G401.6 (cell line): ENCODE measurements around the gene FAR2.

Experiments used
- FAIRE-seq: peaks from 2 replicates; lab custom pipeline; 2012; peaks lifted over from hg19 to GRCh38; lab: Jason Lieb, UNC

FAR2 gene

GRCh38 chr12:29204521-29204920, 55.4 kb downstream of the FAR2 start:
- no peak for FAIRE-seq

- no peak for FAIRE-seq
Observed at GRCh38 chr12:29207120-29207519, 58.0 kb downstream of the FAR2 start.

DNA sequence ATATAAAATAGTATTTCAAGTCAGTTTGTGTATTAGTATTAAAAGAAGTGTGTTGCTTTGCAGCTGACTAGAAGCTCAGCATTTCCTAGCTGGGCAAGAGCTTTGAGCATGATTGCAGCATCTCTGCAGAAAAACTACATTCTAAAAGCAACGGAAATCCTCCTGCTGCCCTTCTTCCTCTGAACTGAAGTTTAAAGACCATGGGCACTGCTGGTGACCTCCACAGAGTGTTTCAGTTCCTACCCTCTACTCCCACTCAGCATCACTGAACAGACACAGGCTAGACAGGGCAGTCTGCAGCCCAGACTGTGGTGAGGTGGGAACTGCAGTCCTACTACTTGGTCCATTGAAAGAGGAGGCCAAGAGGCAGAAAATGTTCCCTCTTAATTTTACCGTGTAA, 59.0 kb downstream of the FAR2 start:
- FAIRE-seq: no peak

DNA sequence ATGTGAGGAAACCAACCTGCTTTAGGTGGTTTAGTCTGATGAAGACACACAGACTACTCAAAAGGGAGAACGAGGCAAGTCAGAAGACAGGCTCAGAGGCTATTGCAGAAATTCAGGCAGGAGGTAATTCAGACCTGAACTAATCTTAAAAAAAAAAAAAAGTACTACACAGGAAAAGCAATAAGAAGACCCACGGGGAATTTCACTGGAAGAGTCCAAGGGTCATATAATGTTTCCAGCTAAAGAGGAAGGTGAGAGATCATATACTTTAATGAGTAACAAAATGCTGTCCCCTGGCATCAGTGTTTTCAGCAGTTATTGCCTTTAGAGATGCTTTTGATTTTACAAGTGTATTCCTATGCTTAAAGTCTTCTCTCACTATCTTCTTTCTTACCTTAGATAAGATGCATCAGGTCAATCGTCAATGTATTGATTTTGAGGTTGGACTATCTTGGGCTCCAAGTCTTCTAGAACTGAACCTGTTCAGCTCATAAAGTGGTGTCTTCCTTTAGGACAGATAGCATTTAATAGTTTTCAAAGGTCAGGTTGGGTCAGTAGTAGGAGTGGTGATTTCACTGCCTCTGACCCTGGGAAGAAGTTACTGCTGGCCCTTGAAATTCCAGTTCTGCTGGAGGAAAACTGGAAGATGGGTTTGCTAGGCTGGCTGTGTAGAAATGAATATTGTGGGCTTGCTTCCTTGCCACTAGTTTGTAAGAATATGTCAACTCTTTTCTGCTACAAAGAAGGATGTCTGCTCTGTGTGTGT, 60.0 kb downstream of the FAR2 start:
- no peak for FAIRE-seq

DNA sequence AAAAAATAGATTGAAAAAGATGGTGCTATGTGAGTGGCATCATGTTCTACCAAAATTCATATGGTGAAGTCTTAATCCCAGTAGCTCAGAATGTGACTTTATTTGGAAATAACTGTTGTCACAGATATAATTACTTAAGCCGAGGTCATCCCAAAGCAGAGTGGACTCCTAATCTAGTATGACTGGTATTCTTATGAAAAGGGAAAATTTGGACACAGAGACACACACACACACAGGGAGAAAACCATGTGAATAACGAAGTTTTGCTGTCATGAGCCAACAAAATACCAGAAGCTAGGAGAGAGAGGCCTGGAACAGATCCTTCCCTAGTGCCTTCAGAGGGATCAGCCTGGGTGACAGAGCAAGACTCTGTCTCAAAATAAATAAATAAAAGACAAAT, 62.6 kb downstream of the FAR2 start:
- no peak for FAIRE-seq

DNA sequence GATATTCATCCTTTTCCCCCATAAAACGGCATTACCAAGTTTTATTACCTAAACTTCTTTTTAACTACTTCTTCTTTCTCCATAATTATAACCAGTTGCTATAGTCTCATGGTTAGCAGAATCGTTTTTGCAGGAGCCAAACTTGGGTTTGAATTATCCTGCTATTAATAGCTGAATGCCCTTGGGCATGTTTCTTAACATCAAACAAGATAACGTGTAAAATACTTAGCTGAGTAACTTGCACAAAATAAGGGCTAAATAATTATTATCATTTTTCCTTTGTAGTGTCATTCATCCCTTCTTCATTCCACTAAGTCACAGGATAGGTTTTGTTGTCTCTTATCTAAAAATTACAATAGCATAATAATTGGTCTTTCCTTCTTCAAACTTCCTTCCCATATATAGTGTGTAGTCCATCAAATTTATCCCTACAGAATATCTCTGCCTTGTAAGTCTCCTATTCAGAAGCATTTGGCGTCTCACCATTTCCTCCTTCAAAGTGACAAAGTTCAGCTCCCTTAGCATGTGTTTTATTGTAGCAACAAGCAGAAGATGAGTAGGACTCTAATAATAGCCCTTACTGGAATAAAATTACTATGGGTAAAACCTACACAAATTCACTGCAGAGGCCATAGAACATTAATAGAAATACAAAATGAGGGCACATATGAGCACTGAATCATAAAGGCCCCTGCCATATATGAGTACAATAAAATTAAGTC, 63.8 kb downstream of the FAR2 start:
- FAIRE-seq: no peak

DNA sequence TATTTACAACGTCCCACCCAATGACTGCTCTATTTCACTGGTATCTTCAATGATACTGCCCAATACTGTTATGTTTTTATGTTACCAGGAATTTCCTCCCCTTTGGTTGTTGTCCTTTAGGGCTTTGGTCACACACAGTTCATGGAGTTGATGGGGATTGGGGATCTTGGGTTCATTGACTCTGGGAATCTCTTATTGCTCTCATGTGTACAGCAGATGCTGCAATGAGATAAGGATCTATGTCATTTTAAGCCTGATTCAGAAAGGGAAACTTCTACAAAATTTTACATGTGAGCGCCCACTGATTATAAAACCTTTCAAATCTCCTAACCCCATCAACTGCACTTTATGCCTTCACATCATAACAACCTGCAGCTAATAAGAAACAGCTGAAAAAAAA, 67.2 kb downstream of the FAR2 start:
- FAIRE-seq: no peak

DNA sequence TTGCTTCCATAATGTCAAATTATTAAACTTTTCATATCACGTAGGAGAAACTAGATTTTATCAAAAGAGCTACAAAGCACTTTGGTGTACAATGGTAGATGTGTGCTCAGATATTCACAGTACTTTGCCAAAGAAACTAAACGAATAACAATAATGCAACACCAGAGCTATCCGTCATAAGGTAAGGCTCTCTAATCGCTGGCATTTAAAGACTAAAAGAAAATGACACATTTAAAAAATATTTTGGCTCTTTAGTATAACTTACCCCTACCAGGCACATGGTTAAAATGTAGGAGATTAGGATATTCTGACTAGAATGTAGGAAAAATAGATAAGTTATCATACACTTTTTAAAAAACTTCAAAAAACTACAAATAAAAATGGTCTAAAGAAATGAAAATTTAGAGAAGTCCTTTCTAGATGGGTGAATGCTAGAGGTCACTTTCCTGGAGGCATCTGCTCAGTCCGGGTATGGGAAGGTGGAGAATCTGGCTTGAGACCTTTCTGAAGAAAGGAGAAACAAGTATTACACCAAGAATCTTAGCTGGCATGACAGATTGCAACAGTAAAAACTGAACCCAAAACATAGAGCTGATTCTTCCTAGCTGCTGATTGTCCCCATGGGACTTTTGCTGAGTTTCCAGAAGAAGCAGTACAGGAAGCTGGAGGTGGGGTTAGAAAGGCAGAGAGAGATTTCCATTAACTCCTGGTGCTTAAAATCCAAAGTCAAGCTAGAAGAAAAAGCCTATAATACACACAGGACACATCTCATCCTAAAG, 67.9 kb downstream of the FAR2 start:
- FAIRE-seq: no peak

GRCh38 chr12:29220632-29221336, 71.7 kb downstream of the FAR2 start:
- FAIRE-seq: no peak

- no peak for FAIRE-seq
Observed at GRCh38 chr12:29222200-29222599, 73.1 kb downstream of the FAR2 start.

DNA sequence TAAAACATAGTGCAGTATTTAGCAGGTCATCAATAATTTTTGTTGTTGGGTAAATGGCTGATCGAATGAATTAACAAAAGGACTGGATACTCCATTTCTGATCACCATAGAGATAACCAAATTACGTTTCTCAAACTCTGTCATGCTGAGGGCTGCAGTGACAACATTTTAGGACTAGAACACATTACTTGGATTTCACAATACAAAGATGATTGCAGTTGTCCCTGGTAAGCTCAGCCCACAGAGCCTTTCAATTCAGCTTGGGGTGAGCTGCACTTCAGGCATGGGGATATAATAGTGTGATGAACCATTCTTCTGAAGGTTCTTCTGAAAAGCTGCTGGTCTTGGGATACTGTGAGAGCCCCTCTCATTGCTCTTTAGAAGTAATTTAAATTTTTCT, 74.3 kb downstream of the FAR2 start:
- no peak for FAIRE-seq

- FAIRE-seq: no peak
Observed at GRCh38 chr12:29223956-29224543, 75.0 kb downstream of the FAR2 start.

- FAIRE-seq: no peak
Observed at GRCh38 chr12:29224572-29224971, 75.5 kb downstream of the FAR2 start.

DNA sequence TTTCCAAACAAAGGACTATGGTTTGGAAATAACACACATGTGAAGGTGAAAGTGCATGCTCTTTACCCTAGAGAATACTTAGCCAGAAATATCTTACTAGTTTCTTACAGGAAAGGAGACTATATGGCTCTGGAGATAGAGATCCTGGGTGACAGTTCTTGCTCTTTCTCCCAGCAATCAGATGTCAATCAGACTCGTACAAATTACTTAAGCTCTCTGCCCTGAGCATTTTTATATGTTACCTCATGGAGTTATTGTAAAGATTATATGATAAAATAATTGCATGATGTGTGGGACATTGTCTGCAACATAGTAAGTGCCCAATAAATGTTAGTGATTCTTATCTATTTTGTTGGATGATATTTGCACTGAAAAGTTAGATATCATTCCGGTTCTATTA, 76.8 kb downstream of the FAR2 start:
- no peak for FAIRE-seq

DNA sequence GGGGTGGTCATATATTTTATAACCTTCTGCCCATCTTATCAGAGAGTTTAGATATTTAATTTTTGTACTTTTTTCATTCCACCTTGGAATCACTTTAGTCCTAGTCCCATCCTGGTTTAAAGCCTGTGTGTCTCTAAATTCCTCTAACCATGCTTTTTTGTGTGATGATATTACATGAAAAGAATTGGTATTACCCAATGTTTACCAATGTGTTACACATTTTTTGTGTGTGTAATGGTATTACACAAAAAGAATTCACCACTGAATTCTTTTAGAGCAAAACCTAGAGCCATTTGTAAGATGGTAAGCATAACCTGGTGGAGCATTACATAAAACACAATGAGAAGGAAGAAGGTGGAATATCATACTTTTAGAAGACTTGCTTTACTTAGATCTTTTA, 77.5 kb downstream of the FAR2 start:
- FAIRE-seq: no peak

- no peak for FAIRE-seq
Observed at GRCh38 chr12:29228474-29229157, 79.5 kb downstream of the FAR2 start.

- no peak for FAIRE-seq
Observed at GRCh38 chr12:29229158-29229505, 80.1 kb downstream of the FAR2 start.

GRCh38 chr12:29229937-29230336, 80.9 kb downstream of the FAR2 start:
- FAIRE-seq: no peak

DNA sequence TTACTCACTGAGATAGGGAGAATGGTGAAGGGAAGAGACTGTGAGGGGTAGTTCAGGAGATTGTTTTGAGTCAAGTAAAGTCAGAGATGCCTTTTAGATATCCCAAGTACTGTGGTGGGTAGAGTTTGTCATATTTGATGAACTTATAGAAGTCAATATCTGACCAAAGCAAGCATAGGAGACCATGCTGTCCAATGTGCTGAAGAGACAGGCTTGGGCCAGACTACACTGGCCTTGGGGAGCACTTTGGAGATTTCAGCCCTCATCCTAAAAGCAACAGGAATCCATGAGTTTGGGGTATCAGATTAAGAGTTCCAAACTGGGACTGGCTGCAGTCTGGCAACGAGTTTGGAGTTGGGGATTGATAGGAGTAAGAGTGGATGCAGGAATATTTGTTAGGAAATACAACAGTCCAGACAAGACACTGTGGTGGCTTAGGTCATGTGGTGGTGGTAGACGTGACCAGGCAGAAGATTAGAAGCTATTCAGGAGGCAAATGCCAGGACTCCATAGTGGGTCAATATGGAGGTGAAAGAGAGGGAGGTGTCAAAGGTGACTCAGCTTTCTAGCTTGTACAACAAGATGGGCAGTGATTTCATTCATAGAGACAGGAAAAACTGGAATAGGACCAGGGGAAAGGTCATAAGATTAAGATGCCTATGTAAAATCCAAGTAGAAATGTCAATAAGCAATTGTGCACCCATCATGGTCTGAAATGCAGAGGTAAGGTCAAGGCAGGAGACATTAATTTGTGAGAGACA, 81.9 kb downstream of the FAR2 start:
- no peak for FAIRE-seq

GRCh38 chr12:29232086-29232485, 83.0 kb downstream of the FAR2 start:
- no peak for FAIRE-seq

- FAIRE-seq: no peak
Observed at GRCh38 chr12:29234552-29234951, 85.5 kb downstream of the FAR2 start.
